HFFc6 (cell line): ENCODE results near the gene ANO7. TPM values are rescaled to one million over a fixed set of nuclear protein-coding genes. Genes with fewer than 3 reads are reported as not detected.

Experiments
- DNase-seq: peaks from one replicate; pipeline ENCODE4 v3.0.0-alpha.2; 2018
- H3K27ac Mint-ChIP-seq: 2 replicates; pipeline ENCODE4 v1.8.0; 2020; ENCODE audit warnings: mild to moderate bottlenecking, mixed read lengths
- H3K27me3 Mint-ChIP-seq: 2 replicates; pipeline ENCODE4 v1.8.0; 2021; ENCODE audit warnings: mild to moderate bottlenecking, moderate library complexity, mixed read lengths; ENCODE audit not compliant: insufficient read depth
- H3K36me3 Mint-ChIP-seq: 2 replicates; pipeline ENCODE4 v1.8.0; 2021; ENCODE audit warnings: low read depth, mixed read lengths
- H3K4me1 Mint-ChIP-seq: 2 replicates; pipeline ENCODE4 v1.8.0; 2020; ENCODE audit warnings: low read depth, mixed read lengths
- H3K4me3 Mint-ChIP-seq: 2 replicates; pipeline ENCODE4 v1.8.0; 2020; ENCODE audit warnings: mild to moderate bottlenecking, moderate library complexity, mixed read lengths
- H3K9me3 Mint-ChIP-seq: 2 replicates; pipeline ENCODE4 v1.8.0; 2020; ENCODE audit warnings: mild to moderate bottlenecking, mixed read lengths
- total RNA-seq, 6 experiments: library from RNA; stranded (reverse); fragmentation: NEBNext Ultra II Directional; extraction: Animal tissue kit (Norgen Biotek cat#: 25700); gene quantifications; 2 replicates in 1 of 6; 3 replicates in 5 of 6; pipeline ENCODE4 v1.2.3, GENCODE V29; 2021
- TF ChIP-seq, protein P1 (sequence below): fragments of 200-600 bp; sonication (generic); IDR thresholded peaks from 2 replicates; pipeline ENCODE4 v1.5.0; 2021; ENCODE audit warnings: antibody characterized with exemption, mild to moderate bottlenecking

ANO7 gene
- total RNA-seq, 6 experiments from 2014 or later: 0.80 to 1.4 (median 1.2) TPM

DNA sequence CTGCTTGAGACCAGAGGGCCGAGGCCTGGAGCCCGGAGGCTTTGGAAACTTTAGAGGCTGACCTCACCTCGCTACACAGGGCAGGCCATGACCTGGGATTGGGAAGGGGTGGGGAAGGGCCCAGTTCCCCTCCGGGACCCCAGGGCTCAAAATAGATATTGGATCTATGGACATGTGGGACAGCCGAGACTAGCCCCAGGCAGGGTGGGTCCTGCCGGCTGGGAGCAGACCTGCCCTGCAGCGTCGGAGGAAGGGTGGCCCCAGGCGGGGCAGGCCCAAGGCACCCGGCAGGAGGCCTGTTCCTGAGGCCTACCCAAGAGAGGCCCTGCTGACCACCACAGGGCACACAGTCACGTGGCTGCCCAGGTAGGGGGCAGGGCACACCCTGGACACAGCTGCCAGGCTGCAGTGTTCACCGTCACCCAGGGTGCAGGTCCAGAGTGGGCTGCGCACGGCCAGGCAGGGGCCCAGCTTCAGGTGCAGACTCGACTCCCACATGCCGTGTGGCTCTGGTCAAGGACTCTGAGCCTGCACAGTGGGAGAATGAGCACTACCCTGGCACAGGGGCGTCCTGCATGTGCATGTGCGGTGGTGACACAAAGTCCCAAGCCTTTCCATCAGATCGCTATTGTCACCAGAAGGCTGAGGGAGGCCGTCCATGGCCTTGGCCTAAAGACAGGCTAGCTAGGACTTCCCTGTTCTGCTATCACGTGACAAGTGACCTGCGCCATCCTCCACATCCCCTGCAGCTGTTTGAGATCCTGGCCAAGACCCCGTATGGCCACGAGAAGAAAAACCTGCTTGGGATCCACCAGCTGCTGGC is 13.2 kb downstream of the ANO7 start:
- H3K4me1 Mint-ChIP-seq: no peaks in the 10 kb centered on the region
- H3K4me3 Mint-ChIP-seq: no peak overlapping the region
- TF ChIP-seq, protein P1, sequence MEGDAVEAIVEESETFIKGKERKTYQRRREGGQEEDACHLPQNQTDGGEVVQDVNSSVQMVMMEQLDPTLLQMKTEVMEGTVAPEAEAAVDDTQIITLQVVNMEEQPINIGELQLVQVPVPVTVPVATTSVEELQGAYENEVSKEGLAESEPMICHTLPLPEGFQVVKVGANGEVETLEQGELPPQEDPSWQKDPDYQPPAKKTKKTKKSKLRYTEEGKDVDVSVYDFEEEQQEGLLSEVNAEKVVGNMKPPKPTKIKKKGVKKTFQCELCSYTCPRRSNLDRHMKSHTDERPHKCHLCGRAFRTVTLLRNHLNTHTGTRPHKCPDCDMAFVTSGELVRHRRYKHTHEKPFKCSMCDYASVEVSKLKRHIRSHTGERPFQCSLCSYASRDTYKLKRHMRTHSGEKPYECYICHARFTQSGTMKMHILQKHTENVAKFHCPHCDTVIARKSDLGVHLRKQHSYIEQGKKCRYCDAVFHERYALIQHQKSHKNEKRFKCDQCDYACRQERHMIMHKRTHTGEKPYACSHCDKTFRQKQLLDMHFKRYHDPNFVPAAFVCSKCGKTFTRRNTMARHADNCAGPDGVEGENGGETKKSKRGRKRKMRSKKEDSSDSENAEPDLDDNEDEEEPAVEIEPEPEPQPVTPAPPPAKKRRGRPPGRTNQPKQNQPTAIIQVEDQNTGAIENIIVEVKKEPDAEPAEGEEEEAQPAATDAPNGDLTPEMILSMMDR: no peak
- peaks cover 4% of the 10 kb centered on the region; the same call in 1 of the 2 replicates for H3K27me3 Mint-ChIP-seq
- H3K9me3 Mint-ChIP-seq: no peaks in the 10 kb centered on the region
- no peak overlapping the region for H3K27ac Mint-ChIP-seq
- DNase-seq: no peak
- H3K36me3 Mint-ChIP-seq: no peaks in the 10 kb centered on the region

DNA sequence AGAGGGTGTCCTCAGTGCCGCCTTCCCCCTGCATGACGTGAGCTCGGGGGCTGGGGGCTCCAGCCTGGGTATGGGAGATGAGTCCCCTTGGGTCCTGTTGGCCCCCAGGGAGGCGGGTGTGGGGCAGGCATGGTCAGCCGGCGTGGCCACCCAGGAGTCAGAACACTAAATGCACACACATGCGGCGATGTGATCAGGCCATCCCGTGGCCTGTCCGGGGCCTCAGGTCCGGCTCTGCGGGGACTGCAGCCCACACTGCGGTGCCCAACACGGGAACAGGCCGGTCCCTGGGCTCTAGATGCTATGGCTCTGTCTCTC is 13.8 kb downstream of the ANO7 start:
- Mint-ChIP-seq H3K27me3 (peaks cover 4% of the 10 kb centered on the region; the same call in 1 of the 2 replicates), H3K27ac (no peak overlapping the region), H3K9me3 (no peaks in the 10 kb centered on the region), H3K4me1 (no peaks in the 10 kb centered on the region), H3K36me3 (no peaks in the 10 kb centered on the region), H3K4me3 (no peak overlapping the region)
- TF ChIP-seq, protein P1: no peak
- DNase-seq: no peak

DNA sequence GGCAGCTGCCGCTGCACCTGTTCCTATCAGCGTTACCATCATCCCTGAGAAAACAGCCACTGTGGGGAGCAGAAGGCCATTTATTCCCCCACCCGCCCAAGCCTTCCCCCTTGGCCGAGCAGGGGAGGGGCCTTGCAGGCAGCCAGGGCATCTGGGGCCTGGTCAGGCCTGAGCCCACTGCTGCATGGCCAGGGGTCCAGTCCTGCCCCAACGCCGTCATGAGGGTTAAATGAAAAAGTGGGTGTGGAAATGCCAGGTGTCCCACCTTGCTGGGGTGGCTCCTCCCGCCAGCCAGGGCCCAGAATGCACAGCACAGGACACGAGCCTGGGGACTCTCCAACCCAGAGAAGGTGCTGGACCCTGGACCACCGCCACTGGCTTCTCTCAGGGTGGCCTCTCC is 14.2 kb downstream of the ANO7 start:
- Mint-ChIP-seq H3K9me3 (no peaks in the 10 kb centered on the region), H3K36me3 (no peaks in the 10 kb centered on the region), H3K27ac (no peak overlapping the region), H3K4me3 (no peak overlapping the region), H3K4me1 (no peaks in the 10 kb centered on the region), H3K27me3 (peaks cover 4% of the 10 kb centered on the region; the same call in 1 of the 2 replicates)
- DNase-seq: no peak
- TF ChIP-seq, protein P1: no peak

DNA sequence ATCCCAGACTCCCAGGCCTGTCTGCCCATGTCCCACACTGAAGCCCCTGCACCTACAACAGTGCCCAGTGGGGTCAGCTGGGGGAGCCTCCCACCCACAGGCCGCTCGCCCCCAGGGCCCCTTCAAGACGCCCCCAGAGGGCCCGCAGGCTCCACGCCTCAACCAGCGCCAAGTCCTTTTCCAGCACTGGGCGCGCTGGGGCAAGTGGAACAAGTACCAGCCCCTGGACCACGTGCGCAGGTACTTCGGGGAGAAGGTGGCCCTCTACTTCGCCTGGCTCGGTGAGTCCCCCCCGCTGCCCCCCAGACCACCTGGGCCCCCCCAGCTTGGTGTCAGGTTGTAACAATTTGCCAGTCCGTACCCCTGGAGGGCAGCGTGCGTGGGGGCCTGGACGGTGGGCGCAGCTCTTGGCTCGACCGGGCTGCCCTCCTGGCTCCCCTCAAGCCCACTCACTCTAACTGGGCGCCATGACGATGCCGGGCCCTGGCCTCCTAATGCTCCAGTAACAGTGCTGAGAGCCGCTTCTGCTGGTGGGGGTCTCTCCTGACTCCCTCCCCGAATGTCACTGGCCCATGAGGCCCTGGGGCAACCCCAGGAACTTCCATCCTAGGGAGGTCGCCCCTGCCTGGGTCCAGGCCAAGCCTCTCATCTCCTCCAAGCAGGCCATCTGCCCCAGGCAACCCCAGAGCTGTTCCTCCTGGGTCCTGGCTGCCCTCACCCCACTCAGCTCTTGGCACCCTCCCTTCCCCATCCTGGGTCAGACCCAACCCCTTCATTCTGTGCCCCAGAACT is 14.9 kb downstream of the ANO7 start:
- H3K4me3 Mint-ChIP-seq: no peak overlapping the region
- no peaks in the 10 kb centered on the region for H3K36me3 Mint-ChIP-seq
- H3K9me3 Mint-ChIP-seq: no peaks in the 10 kb centered on the region
- DNase-seq: no peak
- H3K27me3 Mint-ChIP-seq: no peaks in the 10 kb centered on the region; the same call in 1 of the 2 replicates
- TF ChIP-seq, protein P1: no peak
- no peak overlapping the region for H3K27ac Mint-ChIP-seq
- H3K4me1 Mint-ChIP-seq: no peaks in the 10 kb centered on the region

DNA sequence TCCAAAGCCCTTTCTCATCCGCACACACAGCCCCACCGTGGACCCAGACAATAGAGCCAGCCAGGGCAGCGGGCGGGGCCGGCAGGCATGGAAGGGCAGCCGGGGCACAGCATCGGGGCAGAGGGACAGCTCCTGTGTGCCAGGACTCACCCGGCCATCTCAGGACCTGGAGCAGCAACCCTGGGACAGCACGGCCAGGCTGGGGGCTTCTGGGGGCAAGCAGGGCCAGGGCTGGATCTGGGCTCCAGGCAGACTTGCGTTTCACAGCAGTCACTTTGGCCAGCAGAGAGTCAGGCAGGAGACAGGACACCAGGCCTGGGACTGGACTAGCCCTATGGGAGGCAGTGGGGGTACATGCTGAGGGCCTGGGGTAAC is 15.5 kb downstream of the ANO7 start:
- Mint-ChIP-seq H3K36me3 (no peaks in the 10 kb centered on the region), H3K9me3 (no peaks in the 10 kb centered on the region), H3K4me3 (no peak overlapping the region), H3K4me1 (no peaks in the 10 kb centered on the region), H3K27me3 (no peaks in the 10 kb centered on the region), H3K27ac (no peak overlapping the region)
- no peak for DNase-seq
- TF ChIP-seq, protein P1: no peak
